HepG2 (cell line): Measurements from ENCODE around the gene DENND4B. TPM values are rescaled to one million over a fixed set of nuclear protein-coding genes. Genes with fewer than 3 reads are reported as not detected.

Experiments used
- ARHGAP35 ChIP-seq: sonication (generic); formaldehyde crosslinking; IDR thresholded peaks from 2 replicates; pipeline ENCODE4 v1.9.0; 2022; ENCODE audit warnings: mild to moderate bottlenecking, inconsistent platforms, moderate library complexity, missing genetic modification reagents, borderline replicate concordance
- ATF7 ChIP-seq, 2 experiments: fragments of 450-650 bp in 1 of 2; sonication (generic) in 1 of 2; formaldehyde crosslinking in 1 of 2; IDR thresholded peaks; 2 replicates each; pipeline versions ENCODE4 v1.4.0 to v1.6.1; 2016 to 2020; ENCODE audit warnings: antibody characterized with exemption in 1 of 2, mild to moderate bottlenecking in 1 of 2, missing genetic modification reagents in 1 of 2
- ATRX ChIP-seq: sonication (generic); formaldehyde crosslinking; IDR thresholded peaks from 2 replicates; pipeline ENCODE4 v1.4.0; 2020; ENCODE audit warnings: missing genetic modification reagents, borderline replicate concordance
- CEBPB ChIP-seq: IDR thresholded peaks from 2 replicates; pipeline ENCODE4 v1.6.1; 2011; ENCODE audit warnings: low read depth, low read length, improper control_type of control experiment, borderline replicate concordance
- CENPX ChIP-seq: sonication (generic); formaldehyde crosslinking; IDR thresholded peaks from 2 replicates; pipeline ENCODE4 v1.9.0; 2021; ENCODE audit warnings: mild to moderate bottlenecking, missing genetic modification reagents, moderate library complexity
- CHD2 ChIP-seq: IDR thresholded peaks from 2 replicates; pipeline ENCODE4 v1.6.1; 2011; ENCODE audit warnings: low read depth, low read length, improper control_type of control experiment
- CREB1 ChIP-seq, 2 experiments: fragments of 450-650 bp in 1 of 2; IDR thresholded peaks; 2 replicates each; pipeline ENCODE4 v1.6.1; 2016 to 2017; ENCODE audit warnings: control low read depth in 1 of 2, mild to moderate bottlenecking in 1 of 2, missing compliant biosample characterization in 1 of 2, missing genetic modification characterization in 1 of 2
- HNRNPK ChIP-seq: fragments of 200-400 bp; formaldehyde crosslinking; IDR thresholded peaks from 2 replicates; pipeline ENCODE4 v1.6.1; 2018; ENCODE audit warnings: low read length, low read depth, moderate library complexity, mild to moderate bottlenecking; ENCODE audit not compliant: poor library complexity, severe bottlenecking
- KAT7 ChIP-seq: IDR thresholded peaks from 2 replicates; pipeline ENCODE4 v1.6.1; 2018; ENCODE audit warnings: borderline replicate concordance, missing compliant biosample characterization
- NFIB ChIP-seq: sonication (generic); formaldehyde crosslinking; IDR thresholded peaks from 2 replicates; pipeline ENCODE4 v1.9.0; 2021; ENCODE audit warnings: missing genetic modification reagents, mild to moderate bottlenecking, borderline replicate concordance
- POLR2G ChIP-seq: fragments of 200-400 bp; formaldehyde crosslinking; IDR thresholded peaks from 2 replicates; pipeline ENCODE4 v1.6.1; 2018; ENCODE audit warnings: mild to moderate bottlenecking, low read depth, low read length, moderate library complexity
- RARA ChIP-seq: IDR thresholded peaks from 2 replicates; pipeline ENCODE4 v1.6.1; 2016; ENCODE audit warnings: missing genetic modification reagents, missing compliant biosample characterization
- RBFOX2 ChIP-seq: fragments of 200-400 bp; formaldehyde crosslinking; IDR thresholded peaks from 2 replicates; pipeline ENCODE4 v1.6.1; 2017; ENCODE audit warnings: low read depth, mild to moderate bottlenecking, low read length
- RELA ChIP-seq: sonication (generic); formaldehyde crosslinking; IDR thresholded peaks from 2 replicates; pipeline ENCODE4 v1.4.0; 2020; ENCODE audit warnings: missing genetic modification reagents
- RNF2 ChIP-seq: fragments of 450-650 bp; conservative IDR thresholded peaks from 2 replicates; pipeline ENCODE4 v1.6.1; 2016; ENCODE audit warnings: low read depth
- SP5 ChIP-seq: IDR thresholded peaks from 2 replicates; pipeline ENCODE4 v1.6.1; 2016; ENCODE audit warnings: low read depth, borderline replicate concordance
- SUZ12 ChIP-seq: fragments of 150-350 bp; IDR thresholded peaks from 2 replicates; pipeline ENCODE4 v1.6.1; 2014; ENCODE audit warnings: low read depth, low read length
- ZEB1 ChIP-seq: IDR thresholded peaks from 2 replicates; pipeline ENCODE4 v1.6.1; 2012; ENCODE audit warnings: mild to moderate bottlenecking, low read depth, inconsistent platforms; ENCODE audit not compliant: insufficient replicate concordance
- ZFP1 ChIP-seq: IDR thresholded peaks from 2 replicates; pipeline ENCODE4 v1.6.1; 2016
- ZMAT3 ChIP-seq: sonication (generic); formaldehyde crosslinking; conservative IDR thresholded peaks from 2 replicates; pipeline ENCODE4 v1.7.0; 2021; ENCODE audit warnings: missing genetic modification reagents
- ZNF136 ChIP-seq: sonication (generic); formaldehyde crosslinking; IDR thresholded peaks from 2 replicates; pipeline ENCODE4 v1.8.1; 2022; ENCODE audit warnings: low read depth, mild to moderate bottlenecking, moderate library complexity, missing genetic modification reagents
- ZNF143 ChIP-seq: sonication (generic); formaldehyde crosslinking; IDR thresholded peaks from 2 replicates; pipeline ENCODE4 v1.4.0; 2020; ENCODE audit warnings: missing genetic modification reagents
- ZNF260 ChIP-seq: sonication (generic); formaldehyde crosslinking; IDR thresholded peaks from 2 replicates; pipeline ENCODE4 v1.4.0; 2020; ENCODE audit warnings: missing genetic modification reagents, low read depth, mild to moderate bottlenecking, borderline replicate concordance
- ZNF570 ChIP-seq: sonication (generic); formaldehyde crosslinking; IDR thresholded peaks from 2 replicates; pipeline ENCODE4 v1.4.0; 2020; ENCODE audit warnings: mild to moderate bottlenecking, missing genetic modification reagents, borderline replicate concordance
- ZNF772 ChIP-seq: sonication (generic); formaldehyde crosslinking; IDR thresholded peaks from 2 replicates; pipeline ENCODE4 v1.5.0; 2020; ENCODE audit warnings: mild to moderate bottlenecking, missing genetic modification reagents
- polyA plus RNA-seq, 8 experiments: library from polyadenylated mRNA; depleted of rRNA in 3 of 8; stranded (reverse) in 7 of 8; unstranded in 1 of 8; fragments of >200 nt; fragmentation: Illumina TruSeq in 4 of 8; extraction: Trizol in 4 of 8; gene quantifications; 2 replicates each; pipeline versions ENCODE4 v1.2.1 to v1.2.3, GENCODE V29; 2011 to 2016; ENCODE audit warnings: low read depth in 4 of 8, missing spikeins in 1 of 8, mixed read lengths in 1 of 8; ENCODE audit not compliant: insufficient read depth in 1 of 8
- total RNA-seq, 5 experiments: library from RNA; depleted of rRNA; stranded (reverse); fragments of >200 nt; fragmentation: Illumina TruSeq; extraction: Trizol; gene quantifications; 2 replicates each; pipeline ENCODE4 v1.2.3, GENCODE V29; 2016; ENCODE audit warnings: low read depth in 1 of 5
- TF ChIP-seq, protein P1 (sequence below): sonication (generic); formaldehyde crosslinking; IDR thresholded peaks from 2 replicates; pipeline ENCODE4 v1.5.1; 2020; ENCODE audit warnings: mild to moderate bottlenecking, missing genetic modification reagents, borderline replicate concordance
- TF ChIP-seq, protein P2 (sequence below): IDR thresholded peaks from 2 replicates; pipeline ENCODE4 v1.6.1; 2016; ENCODE audit warnings: low read depth, borderline replicate concordance

DENND4B gene
- total and polyA plus RNA-seq, 2 of the 13 experiments (the other 11 are each of a cell fraction or from before 2014, with no cell fraction given), result 15.1 to 20.3 TPM

DNA sequence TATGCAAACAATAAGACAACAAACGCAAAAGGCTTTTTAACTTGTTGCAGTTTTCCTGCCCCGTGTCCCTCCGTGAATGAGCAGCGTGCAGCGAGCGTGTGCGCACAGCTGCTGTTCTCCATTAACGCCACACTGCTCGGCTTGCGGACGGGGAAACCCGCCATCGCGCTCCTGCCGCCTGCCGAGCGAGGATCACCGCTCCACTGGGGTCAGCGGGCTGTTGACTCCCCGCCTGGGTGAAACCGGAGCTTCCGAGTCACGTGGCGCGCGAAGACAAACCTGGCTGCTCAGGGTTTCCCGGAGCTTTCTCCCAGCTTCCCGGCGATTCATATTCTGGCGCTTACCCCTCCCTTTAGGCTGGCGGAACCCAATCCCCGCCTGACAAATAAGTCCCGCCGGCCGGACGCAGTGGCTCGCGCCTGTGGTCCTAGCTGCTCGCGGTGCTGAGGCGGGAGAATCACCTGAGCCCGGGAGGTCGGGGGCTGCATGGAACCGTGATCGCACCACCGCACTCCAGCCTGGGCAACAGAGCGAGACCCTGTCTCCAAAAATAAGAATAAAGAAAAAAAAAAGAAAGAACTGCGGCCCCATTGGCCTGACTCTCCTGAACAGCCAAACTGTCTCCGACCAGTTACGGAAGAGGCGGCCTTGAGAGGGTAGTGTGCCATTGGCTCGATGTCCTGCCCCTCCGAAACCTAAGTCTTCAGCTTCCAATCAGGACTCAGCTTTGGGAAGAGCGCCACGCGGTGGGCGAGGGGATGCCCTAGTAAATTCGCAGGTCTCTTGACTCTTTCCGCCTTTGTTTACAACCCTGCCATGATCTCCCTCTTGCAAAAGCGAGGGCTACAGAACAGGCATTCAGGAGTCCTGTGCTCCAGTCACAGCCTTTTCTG, 20.8 kb upstream of the DENND4B start, which contains the start of gene CREB3L4 (continued):
- TF ChIP-seq NFIB (CRISPR knock-in tag) (no peak), ARHGAP35 (CRISPR knock-in tag) (0 out of 2 replicates have a peak, but pooled peaks have one; percentile 66), ATRX (CRISPR knock-in tag) (no peak), CREB1 (IDR thresholded peaks at IDR 0.05) (peak; percentile 69; the same call in 1 of the 2 replicates), CREB1 (CRISPR knock-in tag; IDR thresholded peaks at IDR 0.05) (peak; percentile 86), ZNF772 (CRISPR knock-in tag) (peak; percentile 93), SP5 (no peak), ZNF143 (peak; percentile 53; the same call in 1 of the 2 replicates), ZNF570 (CRISPR knock-in tag) (no peak), RBFOX2 (peak; percentile 93), SUZ12 (no peak), RNF2 (0 out of 2 replicates have a peak, but pooled peaks have one; percentile 71), ATF7 (IDR thresholded peaks at IDR 0.05) (no peak), ATF7 (CRISPR knock-in tag; IDR thresholded peaks at IDR 0.05) (peak; percentile 42; the same call in 1 of the 2 replicates), ZEB1 (peak; percentile 48), HNRNPK (no peak), RARA (peak; percentile 70), ZFP1 (CRISPR knock-in tag) (no peak; the same call in 1 of the 2 replicates), ZMAT3 (CRISPR knock-in tag) (peak; percentile 94), CENPX (CRISPR knock-in tag) (no peak), KAT7 (0 out of 2 replicates have a peak, but pooled peaks have one; percentile 11), CHD2 (no peak; the same call in none of the 2 replicates), RELA (CRISPR knock-in tag) (no peak), ZNF136 (CRISPR knock-in tag) (no peak), CEBPB (no peak; the same call in 1 of the 2 replicates), POLR2G (peak; percentile 95), ZNF260 (CRISPR knock-in tag) (no peak)
- TF ChIP-seq, protein P1, sequence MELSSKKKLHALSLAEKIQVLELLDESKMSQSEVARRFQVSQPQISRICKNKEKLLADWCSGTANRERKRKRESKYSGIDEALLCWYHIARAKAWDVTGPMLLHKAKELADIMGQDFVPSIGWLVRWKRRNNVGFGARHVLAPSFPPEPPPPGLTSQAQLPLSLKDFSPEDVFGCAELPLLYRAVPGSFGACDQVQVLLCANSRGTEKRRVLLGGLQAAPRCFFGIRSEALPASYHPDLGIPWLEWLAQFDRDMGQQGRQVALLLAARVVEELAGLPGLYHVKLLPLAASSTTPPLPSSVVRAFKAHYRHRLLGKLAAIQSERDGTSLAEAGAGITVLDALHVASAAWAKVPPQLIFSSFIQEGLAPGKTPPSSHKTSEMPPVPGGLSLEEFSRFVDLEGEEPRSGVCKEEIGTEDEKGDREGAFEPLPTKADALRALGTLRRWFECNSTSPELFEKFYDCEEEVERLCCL, result 0 out of 2 replicates have a peak, but pooled peaks have one; percentile 61
- TF ChIP-seq, protein P2, sequence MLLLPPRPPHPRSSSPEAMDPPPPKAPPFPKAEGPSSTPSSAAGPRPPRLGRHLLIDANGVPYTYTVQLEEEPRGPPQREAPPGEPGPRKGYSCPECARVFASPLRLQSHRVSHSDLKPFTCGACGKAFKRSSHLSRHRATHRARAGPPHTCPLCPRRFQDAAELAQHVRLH (CRISPR knock-in tag), result peak; percentile 94; the same call in 1 of the 2 replicates
